HG03378 (cell line): ENCODE results near the gene MLLT6.

ENCODE experiments used
- ATAC-seq: cut with Tn5 transposase; IDR thresholded peaks from one replicate; pipeline ENCODE4 v1.9.1; 2021; ENCODE audit warnings: mild to moderate bottlenecking, moderate library complexity; ENCODE audit not compliant: unreplicated experiment

The MLLT6 gene

GRCh38 chr17:38706505-38707216 is 1.6 kb downstream of the MLLT6 start:
- no peak for ATAC-seq

- no peak for ATAC-seq
Measured at GRCh38 chr17:38707678-38708351, 2.7 kb downstream of the MLLT6 start.

- no peak for ATAC-seq
Measured at GRCh38 chr17:38709104-38709820, 4.2 kb downstream of the MLLT6 start.

- no peak for ATAC-seq
Measured at GRCh38 chr17:38709864-38710603, 5.0 kb downstream of the MLLT6 start.

GRCh38 chr17:38710604-38710962 is 5.5 kb downstream of the MLLT6 start:
- no peak for ATAC-seq

- ATAC-seq = no peak
Measured at GRCh38 chr17:38710985-38711384, 5.9 kb downstream of the MLLT6 start.

- ATAC-seq = no peak
Measured at GRCh38 chr17:38711792-38712571, 6.9 kb downstream of the MLLT6 start.

- no peak for ATAC-seq
Measured at GRCh38 chr17:38712593-38712992, 7.5 kb downstream of the MLLT6 start.

GRCh38 chr17:38713456-38714075 is 8.5 kb downstream of the MLLT6 start:
- no peak for ATAC-seq

GRCh38 chr17:38715216-38715943 is 10.3 kb downstream of the MLLT6 start:
- ATAC-seq = no peak

GRCh38 chr17:38716368-38717005 is 11.4 kb downstream of the MLLT6 start:
- ATAC-seq = no peak

GRCh38 chr17:38717139-38717745 is 12.2 kb downstream of the MLLT6 start:
- ATAC-seq = no peak

GRCh38 chr17:38719289-38719942 is 14.3 kb downstream of the MLLT6 start:
- ATAC-seq = no peak

GRCh38 chr17:38719943-38720641 is 15.0 kb downstream of the MLLT6 start:
- ATAC-seq = no peak

- ATAC-seq = no peak
Measured at GRCh38 chr17:38720941-38721340, 15.9 kb downstream of the MLLT6 start.

GRCh38 chr17:38721802-38722201 is 16.7 kb downstream of the MLLT6 start:
- ATAC-seq = no peak

- ATAC-seq = no peak
Measured at GRCh38 chr17:38724337-38724988, 19.4 kb downstream of the MLLT6 start.
